HFF-Myc (cell line): Measurements from ENCODE around the gene CRELD2.

Experiments
- DNase-seq: peaks from one replicate; pipeline ENCODE4 v3.0.0-alpha.2; 2011; ENCODE audit warnings: low read depth; ENCODE audit errors: extremely low read depth
- H3K4me3 ChIP-seq: replicated peaks from 2 replicates; pipeline ENCODE4 v1.5.1; 2011; ENCODE audit warnings: low read depth, mild to moderate bottlenecking, control low read depth, low read length
- TF ChIP-seq, protein P1 (sequence below): IDR thresholded peaks from 2 replicates; pipeline ENCODE4 v1.5.1; 2012; ENCODE audit warnings: mild to moderate bottlenecking, low read depth, low read length, control low read depth; ENCODE audit errors: missing control alignments

Gene CRELD2

DNA sequence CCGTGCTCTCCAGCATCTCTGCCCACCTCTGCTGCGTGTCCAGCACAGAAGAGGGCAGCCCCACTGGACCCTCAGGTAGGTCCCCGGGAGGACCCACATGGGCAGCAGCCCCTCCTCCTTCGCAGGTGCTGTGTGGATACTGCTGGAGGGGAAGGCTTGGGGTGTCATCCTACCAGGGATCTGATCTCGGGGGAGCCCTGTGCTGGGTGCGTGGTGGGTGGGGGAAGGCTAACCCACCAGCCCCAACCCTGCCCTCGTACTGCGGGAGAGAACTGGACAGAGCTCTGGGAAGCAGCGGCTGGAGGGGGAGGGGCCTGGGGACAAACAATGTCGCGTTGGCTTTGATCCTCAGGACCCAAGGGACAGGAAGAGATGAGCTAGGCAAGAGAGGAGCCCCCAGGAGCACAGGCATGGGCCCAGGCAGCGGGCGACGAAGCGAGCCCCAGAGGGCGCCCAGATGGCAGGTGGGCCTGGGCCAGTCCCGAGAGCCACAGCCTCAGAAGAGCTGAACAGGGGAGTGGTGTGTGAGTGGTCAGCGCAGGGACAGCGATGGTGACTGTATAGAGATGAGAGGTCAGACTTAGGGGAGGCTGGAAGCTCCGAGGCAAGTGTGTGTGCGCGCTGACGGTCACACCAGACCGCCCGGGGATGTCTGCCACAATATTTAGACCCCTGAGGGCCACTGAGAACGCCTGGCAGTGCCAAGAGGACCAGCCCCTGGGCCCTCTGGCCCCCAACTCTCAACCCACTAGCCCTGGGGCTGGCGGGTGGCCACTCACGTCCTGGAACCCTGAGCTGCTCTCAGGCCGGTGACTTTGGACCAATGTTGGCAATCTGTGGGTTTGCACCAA is 40.7 kb downstream of the CRELD2 start:
- no peak for DNase-seq
- TF ChIP-seq, protein P1, sequence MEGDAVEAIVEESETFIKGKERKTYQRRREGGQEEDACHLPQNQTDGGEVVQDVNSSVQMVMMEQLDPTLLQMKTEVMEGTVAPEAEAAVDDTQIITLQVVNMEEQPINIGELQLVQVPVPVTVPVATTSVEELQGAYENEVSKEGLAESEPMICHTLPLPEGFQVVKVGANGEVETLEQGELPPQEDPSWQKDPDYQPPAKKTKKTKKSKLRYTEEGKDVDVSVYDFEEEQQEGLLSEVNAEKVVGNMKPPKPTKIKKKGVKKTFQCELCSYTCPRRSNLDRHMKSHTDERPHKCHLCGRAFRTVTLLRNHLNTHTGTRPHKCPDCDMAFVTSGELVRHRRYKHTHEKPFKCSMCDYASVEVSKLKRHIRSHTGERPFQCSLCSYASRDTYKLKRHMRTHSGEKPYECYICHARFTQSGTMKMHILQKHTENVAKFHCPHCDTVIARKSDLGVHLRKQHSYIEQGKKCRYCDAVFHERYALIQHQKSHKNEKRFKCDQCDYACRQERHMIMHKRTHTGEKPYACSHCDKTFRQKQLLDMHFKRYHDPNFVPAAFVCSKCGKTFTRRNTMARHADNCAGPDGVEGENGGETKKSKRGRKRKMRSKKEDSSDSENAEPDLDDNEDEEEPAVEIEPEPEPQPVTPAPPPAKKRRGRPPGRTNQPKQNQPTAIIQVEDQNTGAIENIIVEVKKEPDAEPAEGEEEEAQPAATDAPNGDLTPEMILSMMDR: no peak
- H3K4me3 ChIP-seq: peak overlapping the region; percentile 82

- no peak for DNase-seq
- peak overlapping the region; percentile 82 for H3K4me3 ChIP-seq
- TF ChIP-seq, protein P1: no peak
Observed at GRCh38 chr22:49959782-49960158, 41.3 kb downstream of the CRELD2 start.

- DNase-seq: peak; percentile 75
- peak within 1 kb of the TSS; percentile 82 for H3K4me3 ChIP-seq
- TF ChIP-seq, protein P1: no peak
Observed at GRCh38 chr22:49960159-49961004, 41.9 kb downstream of the CRELD2 start, which contains the start of gene PIM3. Gene PIM3 (plus strand): TSS chr22:49960772. CDS start chr22:49960948, 176 bp downstream.

GRCh38 chr22:49961005-49961600 is 42.7 kb downstream of the CRELD2 start:
- no peak for DNase-seq
- peak overlapping the region; percentile 82 for H3K4me3 ChIP-seq
- TF ChIP-seq, protein P1: no peak

DNA sequence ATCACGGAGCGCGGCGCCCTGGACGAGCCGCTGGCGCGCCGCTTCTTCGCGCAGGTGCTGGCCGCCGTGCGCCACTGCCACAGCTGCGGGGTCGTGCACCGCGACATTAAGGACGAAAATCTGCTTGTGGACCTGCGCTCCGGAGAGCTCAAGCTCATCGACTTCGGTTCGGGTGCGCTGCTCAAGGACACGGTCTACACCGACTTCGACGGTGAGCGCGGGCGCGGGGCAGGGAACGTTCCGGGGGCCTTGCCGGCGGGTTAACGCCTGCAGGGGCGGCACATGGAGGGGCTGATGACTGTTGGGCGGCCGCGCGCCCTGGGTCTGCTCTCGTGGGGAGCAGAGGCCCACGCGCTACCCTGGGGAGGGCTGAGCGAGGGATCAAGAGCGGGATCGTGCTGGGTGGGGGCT is 43.2 kb downstream of the CRELD2 start:
- H3K4me3 ChIP-seq: peak overlapping the region; percentile 82
- DNase-seq: no peak
- TF ChIP-seq, protein P1: no peak

DNA sequence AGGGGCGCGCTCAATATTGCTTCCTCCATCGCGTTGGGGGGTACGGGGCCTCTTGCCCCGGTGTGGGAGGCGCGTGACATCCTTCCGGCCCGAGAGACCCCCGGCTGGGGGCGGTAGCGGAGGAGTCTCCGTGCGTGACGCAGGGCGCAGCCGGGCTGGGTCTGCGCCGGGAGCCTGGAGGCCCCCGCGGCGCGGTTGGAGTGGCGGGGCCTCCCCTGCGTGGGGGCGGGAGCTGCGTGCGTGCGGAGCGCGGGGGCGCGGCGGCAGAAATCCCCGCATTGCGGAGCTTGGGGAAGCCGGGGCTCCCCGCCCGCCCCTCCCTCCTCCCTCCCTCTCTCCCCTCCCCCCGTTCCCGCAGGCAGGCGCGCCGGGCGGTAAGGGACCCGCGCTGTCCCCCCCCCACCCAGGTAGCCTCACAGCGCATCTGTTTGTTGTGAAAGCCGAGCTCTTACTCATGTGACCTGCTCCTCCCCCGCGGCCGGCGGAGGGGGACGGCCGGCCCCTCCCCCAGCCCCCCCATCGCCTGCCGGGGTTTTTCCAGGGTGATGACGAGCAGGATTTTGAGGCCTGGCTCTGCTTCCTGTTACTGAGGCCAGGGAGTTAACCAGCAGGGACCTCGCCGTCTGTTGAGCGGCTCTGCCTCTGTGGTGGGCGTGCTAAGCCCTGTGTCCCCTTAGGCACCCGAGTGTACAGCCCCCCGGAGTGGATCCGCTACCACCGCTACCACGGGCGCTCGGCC is 43.7 kb downstream of the CRELD2 start:
- TF ChIP-seq, protein P1: no peak
- peak; percentile 61 for DNase-seq
- peak overlapping the region; percentile 82 for H3K4me3 ChIP-seq
